ENCODE results near the gene STN1.

Gene STN1

DNA sequence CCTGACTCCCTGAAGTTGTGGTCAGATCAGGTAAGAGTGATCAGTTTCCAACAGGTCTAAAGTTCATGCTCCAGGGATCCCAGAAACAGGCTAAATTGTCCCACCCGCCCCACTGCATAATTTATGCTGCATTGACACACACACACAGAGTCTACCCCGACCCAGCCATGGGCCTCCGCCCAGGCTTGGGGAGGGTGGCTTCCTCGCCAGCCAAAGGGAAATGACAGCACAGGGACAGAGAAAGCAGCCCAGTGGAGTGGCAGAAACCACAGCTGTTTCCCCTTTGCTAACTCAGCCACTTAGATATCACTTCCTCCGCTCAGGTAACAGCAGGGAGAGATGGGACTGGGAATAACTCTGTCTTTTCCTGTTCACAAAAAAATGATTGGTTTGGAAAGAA lies 72.0 kb downstream of the STN1 start:
- TF ChIP-seq GATA3 (IDR thresholded peaks at IDR 0.05; ENCODE audit: low read depth, low read length), result no peak

DNA sequence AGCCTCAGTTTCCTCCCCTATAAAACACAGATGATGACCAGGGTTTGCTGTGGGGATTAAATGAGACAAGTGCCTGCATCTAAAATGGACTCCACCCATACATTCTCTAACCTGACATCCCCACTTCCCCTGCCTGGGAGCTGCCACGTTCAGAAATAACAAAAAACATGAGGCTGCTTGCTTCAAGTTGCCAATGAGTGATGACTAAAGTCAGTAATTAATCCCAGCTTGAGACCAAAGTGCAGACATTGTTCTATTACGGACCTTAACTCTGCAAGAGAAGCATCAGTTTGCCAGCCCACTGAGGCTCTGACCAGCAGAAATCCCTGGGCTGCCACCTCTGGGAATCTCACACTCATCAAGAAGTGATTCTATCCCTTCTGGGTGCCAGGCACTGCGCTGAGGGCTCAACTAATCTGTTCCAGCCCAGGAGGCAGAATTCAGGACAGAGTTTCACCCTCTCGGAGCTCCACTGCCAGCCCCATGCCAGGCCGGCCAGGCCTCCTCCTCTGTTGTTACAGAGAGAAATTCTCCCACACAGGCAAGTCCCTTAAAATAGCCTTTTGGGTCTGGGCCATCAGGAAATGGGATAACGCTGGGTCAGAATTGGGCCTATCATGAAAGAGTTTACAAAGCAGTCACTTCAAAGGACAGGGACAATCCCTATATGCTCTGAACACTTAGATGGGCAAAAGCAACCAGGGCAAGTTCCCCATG lies 74.0 kb downstream of the STN1 start:
- TF ChIP-seq GATA2 (IDR thresholded peaks at IDR 0.05; ENCODE audit: low read depth, low read length), result no peak
- TF ChIP-seq GATA3 (IDR thresholded peaks at IDR 0.05; ENCODE audit: low read depth, low read length), result no peak

DNA sequence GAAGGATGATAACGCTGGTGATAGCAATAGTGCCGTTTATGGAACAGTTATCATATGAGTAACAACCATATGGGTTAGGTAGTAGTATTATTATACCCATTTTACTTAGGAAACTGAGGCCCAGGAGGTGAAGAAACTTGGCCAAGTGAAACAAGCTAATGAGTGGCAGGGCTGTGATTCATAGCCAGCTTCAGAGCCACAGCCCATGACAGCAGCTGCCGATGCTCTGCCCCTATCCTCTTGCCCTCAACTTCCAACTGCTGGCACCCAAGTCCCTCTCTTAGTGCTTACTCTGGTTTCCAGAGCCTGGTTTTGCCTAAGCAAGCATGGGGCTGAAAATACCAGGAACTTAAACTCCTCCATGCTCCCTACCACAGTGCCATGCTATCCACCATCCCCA lies 74.9 kb downstream of the STN1 start:
- TF ChIP-seq GATA3 (IDR thresholded peaks at IDR 0.05; ENCODE audit: low read depth, low read length) (no peak), GATA2 (IDR thresholded peaks at IDR 0.05; ENCODE audit: low read depth, low read length) (no peak)

DNA sequence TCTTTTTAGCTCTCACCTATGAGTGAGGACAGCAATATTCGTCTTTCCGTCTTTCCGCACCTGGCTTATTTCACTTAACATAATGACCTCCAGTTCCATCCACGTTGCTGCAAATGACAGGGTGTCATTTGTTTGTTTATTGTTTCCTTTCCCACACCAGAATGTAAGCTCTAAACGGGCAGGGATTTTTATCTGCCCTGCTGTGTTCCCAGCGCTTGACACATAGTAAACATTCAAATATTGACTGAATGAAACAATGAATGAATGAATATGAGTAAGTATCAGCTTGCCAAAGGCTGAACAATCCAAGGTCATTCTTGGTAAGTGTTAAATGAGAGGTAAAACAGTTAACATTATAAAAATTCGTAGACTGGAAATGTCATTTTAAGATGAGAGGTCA lies 75.4 kb downstream of the STN1 start:
- no peak for TF ChIP-seq GATA3 (IDR thresholded peaks at IDR 0.05; ENCODE audit: low read depth, low read length)
- no peak for TF ChIP-seq GATA2 (IDR thresholded peaks at IDR 0.05; ENCODE audit: low read depth, low read length)

DNA sequence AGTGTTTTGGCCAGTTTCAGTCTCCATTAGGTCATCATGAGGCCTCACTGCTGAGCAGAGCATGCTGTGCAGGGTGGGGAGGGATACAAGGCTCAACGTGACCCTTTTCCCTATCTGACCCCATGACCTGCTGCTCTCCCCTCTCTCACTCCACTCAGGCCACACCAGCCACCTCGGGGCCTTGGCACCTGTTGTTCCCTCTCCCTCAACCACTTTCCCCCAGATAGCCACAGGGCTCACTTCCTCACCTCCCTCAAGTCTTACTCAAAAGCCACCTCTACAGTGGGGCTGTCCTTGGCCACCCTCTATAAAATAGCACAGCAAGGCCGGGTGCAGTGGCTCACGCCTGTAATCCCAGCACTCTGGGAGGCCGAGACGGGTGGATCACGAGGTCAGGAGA lies 76.5 kb downstream of the STN1 start:
- no peak for TF ChIP-seq GATA3 (IDR thresholded peaks at IDR 0.05; ENCODE audit: low read depth, low read length)
- TF ChIP-seq GATA2 (IDR thresholded peaks at IDR 0.05; ENCODE audit: low read depth, low read length), result no peak

DNA sequence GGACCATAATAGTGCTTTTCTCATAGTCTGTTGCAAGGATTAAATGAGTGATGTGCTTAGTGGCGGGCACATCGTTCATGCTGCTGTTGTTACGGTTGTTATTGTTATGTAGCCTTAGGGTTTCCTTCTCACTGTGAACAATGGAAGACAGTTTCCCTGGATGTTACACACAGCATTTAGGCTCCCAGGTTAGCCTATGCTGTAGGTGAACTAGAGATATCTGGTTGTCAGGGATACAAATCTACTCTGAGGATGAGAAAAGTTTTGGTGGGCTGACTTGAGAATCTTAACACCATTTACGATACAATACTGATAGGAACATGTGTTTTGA lies 77.3 kb downstream of the STN1 start:
- TF ChIP-seq GATA2 (IDR thresholded peaks at IDR 0.05; ENCODE audit: low read depth, low read length) (no peak), GATA3 (IDR thresholded peaks at IDR 0.05; ENCODE audit: low read depth, low read length) (no peak)

DNA sequence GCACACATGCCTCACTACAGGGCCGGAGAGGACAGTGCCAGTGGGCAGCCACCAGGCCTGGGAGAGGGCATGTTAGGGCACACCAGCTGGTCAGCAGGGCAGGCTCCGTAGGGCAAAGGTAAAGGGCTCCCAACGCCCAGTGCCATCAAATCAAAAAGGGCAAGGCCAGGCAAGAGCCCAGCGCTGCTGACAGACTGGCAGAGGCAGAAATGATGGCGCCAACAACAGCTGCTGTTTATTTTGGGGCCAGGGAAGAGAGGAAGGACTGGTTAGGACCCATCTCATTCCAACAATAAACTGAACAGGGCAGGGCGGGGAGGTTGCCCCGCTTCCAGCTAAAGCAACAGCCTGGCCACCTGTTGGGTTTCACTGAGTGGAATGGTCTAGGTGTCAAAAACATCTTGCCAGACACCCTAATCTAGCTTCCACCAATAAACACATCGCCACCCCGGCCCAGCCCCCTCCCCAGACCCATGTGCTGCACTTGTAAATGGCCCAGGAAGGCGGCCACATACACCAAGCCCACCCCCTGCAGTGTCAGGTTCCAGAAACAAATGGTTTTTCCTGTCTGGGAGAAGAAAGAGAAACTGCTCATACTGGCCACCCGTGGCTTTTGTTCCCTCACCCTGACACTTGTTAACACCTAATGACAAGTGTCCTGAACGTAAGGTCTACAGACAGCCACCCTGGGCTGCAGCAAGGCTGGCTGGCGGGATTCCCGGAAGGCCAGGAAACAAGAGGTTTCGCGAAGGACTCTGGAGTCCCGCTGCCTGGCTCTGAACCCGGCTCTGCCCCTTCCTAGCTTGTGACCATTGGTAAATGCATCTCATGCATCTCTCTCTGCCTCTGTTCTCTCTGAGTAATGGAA lies 77.9 kb downstream of the STN1 start:
- TF ChIP-seq GATA2 (IDR thresholded peaks at IDR 0.05; ENCODE audit: low read depth, low read length) (no peak), GATA3 (IDR thresholded peaks at IDR 0.05; ENCODE audit: low read depth, low read length) (no peak)

DNA sequence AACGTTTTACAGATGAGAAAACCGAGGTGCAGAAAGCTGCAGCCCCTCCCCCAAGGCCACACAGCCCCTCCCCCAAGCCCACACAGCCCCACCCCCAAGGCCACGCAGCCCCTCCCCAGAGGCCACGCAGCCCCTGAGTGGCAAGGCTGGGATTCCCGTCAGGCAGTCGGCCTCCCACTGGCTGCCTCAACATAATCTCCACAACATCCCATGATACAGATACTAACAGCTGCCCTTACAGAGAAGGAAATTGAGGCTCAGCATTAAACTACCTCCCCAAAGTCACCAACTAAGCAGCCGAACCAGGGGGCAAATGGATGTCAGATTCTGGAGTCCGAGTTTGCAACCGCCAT lies 78.5 kb downstream of the STN1 start:
- TF ChIP-seq GATA3 (IDR thresholded peaks at IDR 0.05; ENCODE audit: low read depth, low read length) (no peak), GATA2 (IDR thresholded peaks at IDR 0.05; ENCODE audit: low read depth, low read length) (no peak)

DNA sequence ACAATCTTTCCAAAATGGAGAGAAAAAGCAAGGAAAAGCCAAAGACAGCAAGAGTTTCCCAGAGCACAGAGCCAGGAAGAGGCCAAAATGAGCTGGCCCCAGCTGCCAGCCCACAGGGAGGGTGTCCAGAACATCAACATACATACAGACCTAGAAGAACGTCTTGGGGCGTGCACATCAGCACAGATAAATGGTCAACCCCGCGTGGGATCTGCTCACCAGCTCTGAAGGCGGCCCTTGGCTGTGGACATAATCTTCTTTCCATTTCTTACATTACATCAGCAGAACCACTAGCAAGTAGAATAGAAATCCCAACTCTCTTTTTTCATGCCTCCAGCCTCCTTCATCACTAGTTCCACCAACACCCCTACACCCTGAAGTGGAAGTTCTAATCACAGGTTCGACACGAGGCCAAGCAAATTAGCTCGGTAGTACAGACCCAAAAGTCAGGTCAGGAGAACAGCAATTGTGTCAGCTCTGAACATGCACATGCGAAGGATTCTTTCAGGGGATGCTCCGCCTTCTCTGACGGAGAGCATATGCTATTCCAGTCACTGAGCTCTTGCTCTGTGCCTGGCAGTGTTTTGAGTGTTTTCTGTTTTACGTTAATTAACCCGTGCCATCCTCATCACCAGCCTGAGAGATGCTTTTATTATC lies 79.0 kb downstream of the STN1 start:
- TF ChIP-seq GATA3 (IDR thresholded peaks at IDR 0.05; ENCODE audit: low read depth, low read length) (no peak), GATA2 (IDR thresholded peaks at IDR 0.05; ENCODE audit: low read depth, low read length) (no peak)

DNA sequence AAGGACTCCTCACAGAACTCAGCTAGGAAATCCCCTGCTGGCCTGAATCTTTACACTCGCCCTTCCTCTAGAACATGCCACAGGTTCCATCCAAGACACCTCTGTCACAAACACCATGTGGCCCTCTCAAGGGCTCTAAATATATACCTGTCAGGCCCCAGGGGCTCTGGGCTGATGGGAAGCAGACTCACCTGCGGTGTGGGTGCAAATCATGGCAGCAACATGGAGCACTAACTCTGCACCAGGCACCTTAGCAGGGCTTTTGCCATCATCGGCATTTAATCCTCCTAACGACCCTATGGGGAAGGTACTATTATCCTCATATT lies 80.0 kb downstream of the STN1 start:
- TF ChIP-seq GATA2 (IDR thresholded peaks at IDR 0.05; ENCODE audit: low read depth, low read length), result no peak
- no peak for TF ChIP-seq GATA3 (IDR thresholded peaks at IDR 0.05; ENCODE audit: low read depth, low read length)

DNA sequence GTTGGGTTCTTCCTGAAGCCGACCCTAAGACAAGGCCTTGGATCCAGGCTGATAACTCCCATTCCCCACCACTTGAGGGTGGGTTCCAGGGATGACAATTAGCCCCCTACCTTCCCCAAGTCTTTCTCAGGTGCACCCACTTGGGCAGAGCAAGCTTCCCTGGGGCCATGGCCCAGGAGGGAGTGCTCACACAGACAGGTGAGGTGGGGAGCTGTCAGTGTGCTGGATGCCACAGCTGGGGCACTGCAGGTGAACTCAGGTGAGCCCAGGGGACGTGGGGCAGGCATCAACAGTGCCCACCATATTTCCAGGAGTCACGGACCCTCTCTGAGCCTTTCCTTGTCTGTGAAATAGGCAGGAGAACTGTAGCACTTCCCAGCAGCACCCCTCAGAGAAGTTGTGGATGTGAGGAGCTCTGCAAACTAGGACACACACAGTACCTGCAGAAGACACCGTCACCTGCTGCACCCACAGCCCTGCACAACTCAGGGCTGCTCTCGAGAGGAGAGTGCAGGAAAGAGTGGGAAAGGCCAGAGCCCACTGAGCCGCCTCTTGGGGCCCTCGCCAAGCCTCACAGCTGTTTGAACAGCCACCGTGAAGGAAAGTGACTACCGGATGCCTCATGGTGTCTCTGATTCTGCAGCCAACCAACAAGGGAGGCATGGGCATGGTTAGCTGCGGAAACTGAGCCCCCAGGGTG lies 80.5 kb downstream of the STN1 start:
- TF ChIP-seq GATA3 (IDR thresholded peaks at IDR 0.05; ENCODE audit: low read depth, low read length), result no peak
- no peak for TF ChIP-seq GATA2 (IDR thresholded peaks at IDR 0.05; ENCODE audit: low read depth, low read length)

DNA sequence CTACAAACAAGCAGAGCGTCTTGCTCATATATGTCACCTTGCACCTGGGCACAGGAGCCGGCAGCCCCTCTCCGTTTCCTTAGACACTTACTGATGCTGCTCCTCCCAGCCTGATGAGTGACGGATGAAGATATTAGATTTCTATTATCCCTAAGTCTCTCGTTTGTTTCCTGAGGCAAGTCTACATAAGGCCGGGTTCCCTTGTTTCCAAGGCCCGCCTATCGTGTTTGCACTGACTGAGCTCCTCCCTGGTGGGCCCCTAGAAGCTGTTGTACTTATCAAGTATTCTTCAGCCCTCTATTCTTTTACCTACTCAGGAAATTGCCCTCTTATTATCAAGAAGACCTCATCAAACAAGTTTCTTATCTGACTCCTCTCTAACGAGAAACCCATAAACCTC lies 81.1 kb downstream of the STN1 start:
- no peak for TF ChIP-seq GATA2 (IDR thresholded peaks at IDR 0.05; ENCODE audit: low read depth, low read length)
- no peak for TF ChIP-seq GATA3 (IDR thresholded peaks at IDR 0.05; ENCODE audit: low read depth, low read length)

DNA sequence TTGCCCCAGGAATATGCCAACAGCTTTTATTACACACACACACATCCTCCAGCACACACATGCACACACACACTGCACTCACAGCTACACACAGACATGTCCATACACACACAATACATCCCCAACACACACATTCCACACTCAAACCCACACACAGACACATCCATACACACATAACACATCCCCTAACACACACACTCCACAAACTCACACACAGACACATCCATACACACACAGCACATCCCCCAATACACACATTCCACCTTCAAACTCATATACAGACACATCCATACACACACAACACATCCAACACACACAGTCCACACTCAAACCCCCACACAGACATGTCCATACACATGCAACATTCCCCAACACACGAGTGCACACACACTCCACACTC lies 81.7 kb downstream of the STN1 start:
- TF ChIP-seq GATA2 (IDR thresholded peaks at IDR 0.05; ENCODE audit: low read depth, low read length) (no peak), GATA3 (IDR thresholded peaks at IDR 0.05; ENCODE audit: low read depth, low read length) (no peak)

Measured in SH-SY5Y (cell line).